A673 (cell line): ENCODE results near the gene EIPR1. TPM values are rescaled to one million over a fixed set of nuclear protein-coding genes. Genes with fewer than 3 reads are reported as not detected.

Source experiments
- BruUV-seq: library from RNA; stranded (reverse); fragments of 400-500 nt; replicated peaks from 2 replicates; lab custom pipeline; 2021; lab: Mats Ljungman, UMichigan
- CTCF ChIA-PET: fragments of 300-600 bp; sonication (Branson Sonifier 250); formaldehyde crosslinking; loops from one replicate; lab custom pipeline; 2022; ENCODE audit warnings: antibody characterized with exemption; lab: Charles Lee
- POLR2A ChIA-PET: fragments of 300-600 bp; sonication (Branson Sonifier 250); formaldehyde crosslinking; loops from one replicate; lab custom pipeline; 2022; ENCODE audit warnings: antibody characterized with exemption; ENCODE audit not compliant: low non-redundant PET; lab: Charles Lee
- DNase-seq: peaks from one replicate; pipeline ENCODE4 v3.0.0-alpha.2; 2015; ENCODE audit warnings: low spot score
- H3K27ac ChIP-seq: fragments of 200-600 bp; sonication (generic); 2 replicates; pipeline ENCODE4 v1.5.1; 2016; ENCODE audit warnings: mixed run types, low read depth, mild to moderate bottlenecking, mixed read lengths, antibody characterized with exemption, low read length; ENCODE audit not compliant: poor library complexity, severe bottlenecking
- H3K27me3 ChIP-seq: fragments of 200-600 bp; sonication (generic); replicated peaks from 2 replicates; pipeline ENCODE4 v1.6.1; 2017; ENCODE audit warnings: mixed run types, low read depth, mild to moderate bottlenecking, mixed read lengths, antibody characterized with exemption, low read length; ENCODE audit not compliant: insufficient read depth, poor library complexity
- H3K36me3 ChIP-seq: fragments of 200-600 bp; sonication (generic); 2 replicates; pipeline ENCODE4 v1.6.1; 2016; ENCODE audit warnings: mixed run types, mild to moderate bottlenecking, mixed read lengths, antibody characterized with exemption, low read length; ENCODE audit not compliant: insufficient read depth, poor library complexity, severe bottlenecking
- H3K4me1 ChIP-seq: fragments of 200-600 bp; sonication (generic); 2 replicates; pipeline ENCODE4 v1.6.1; 2017; ENCODE audit warnings: mixed run types, mild to moderate bottlenecking, mixed read lengths, antibody characterized with exemption, low read length; ENCODE audit not compliant: insufficient read depth, poor library complexity, severe bottlenecking
- H3K4me3 ChIP-seq: fragments of 200-600 bp; sonication (generic); 2 replicates; pipeline ENCODE4 v1.5.1; 2016; ENCODE audit warnings: low read depth, mixed run types, mild to moderate bottlenecking, mixed read lengths, low read length; ENCODE audit not compliant: poor library complexity, severe bottlenecking
- H3K9me3 ChIP-seq: fragments of 200-600 bp; sonication (generic); 2 replicates; pipeline ENCODE4 v1.6.1; 2016; ENCODE audit warnings: mixed run types, low read depth, mild to moderate bottlenecking, mixed read lengths, antibody characterized with exemption, low read length; ENCODE audit not compliant: poor library complexity, severe bottlenecking
- EZH2 ChIP-seq: fragments of 200-600 bp; sonication (generic); IDR thresholded peaks from 2 replicates; pipeline ENCODE4 v1.6.1; 2017; ENCODE audit warnings: borderline replicate concordance, low read depth, mild to moderate bottlenecking, mixed read lengths, antibody characterized with exemption, low read length; ENCODE audit not compliant: poor library complexity, severe bottlenecking
- intact Hi-C: fragments of 100-400 bp; cut with micrococcal nuclease; formaldehyde crosslinking; loops from one replicate; pipeline ENCODE4 v1.10.0; 2022; ENCODE audit not compliant: unreplicated experiment
- total RNA-seq: library from RNA; stranded (reverse); gene quantifications from 2 replicates; pipeline ENCODE4 v1.2.3, GENCODE V29; 2021
- TF ChIP-seq, protein P1 (sequence below): fragments of 300-800, 200-600 bp; sonication (generic); conservative IDR thresholded peaks from 2 replicates; pipeline ENCODE4 v1.5.1; 2017; ENCODE audit warnings: low read depth, mild to moderate bottlenecking, antibody characterized with exemption, low read length, moderate library complexity, mixed read lengths

EIPR1 gene
- total RNA-seq, 1 experiment from 2014 or later, result 37.0 TPM

DNA sequence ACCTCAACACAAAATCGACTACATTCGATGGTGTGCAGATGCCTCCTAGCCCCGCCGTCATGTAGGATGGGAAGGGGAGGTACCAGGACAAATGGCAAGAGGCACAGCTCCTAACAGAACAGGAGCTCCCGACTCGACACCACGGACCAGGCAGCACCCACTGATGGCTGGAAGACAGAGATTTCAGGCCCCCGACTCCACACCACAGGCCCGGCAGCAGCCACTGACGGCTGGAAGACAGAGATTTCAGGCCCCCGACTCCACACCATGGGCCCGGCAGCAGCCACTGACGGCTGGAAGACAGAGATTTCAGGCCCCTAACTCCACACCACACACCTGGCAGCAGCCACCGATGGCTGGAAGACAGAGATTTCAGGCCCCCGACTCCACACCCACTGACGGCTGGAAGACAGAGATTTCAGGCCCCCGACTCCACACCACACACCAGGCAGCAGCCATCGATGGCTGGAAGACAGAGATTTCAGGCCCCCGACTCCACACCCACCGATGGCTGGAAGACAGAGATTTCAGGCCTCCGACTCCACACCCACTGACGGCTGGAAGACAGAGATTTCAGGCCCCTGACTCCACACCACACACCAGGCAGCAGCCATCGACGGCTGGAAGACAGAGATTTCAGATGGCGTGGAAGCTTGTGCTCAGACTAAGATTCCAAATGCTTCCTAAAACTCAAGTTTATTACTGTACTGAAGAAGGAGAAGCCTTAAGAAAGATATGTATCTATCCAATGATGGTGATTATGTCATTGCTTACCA lies 135.5 kb downstream of the EIPR1 start:
- DNase-seq, result no peak
- BruUV-seq, result no TSS peak
- intact Hi-C loops, result no loop called here
- Histone ChIP-seq H3K27ac (no peak overlapping the region), H3K27me3 (no peaks in the 10 kb centered on the region), H3K4me1 (no peaks in the 10 kb centered on the region), H3K4me3 (no peak overlapping the region), H3K36me3 (no peaks in the 10 kb centered on the region), H3K9me3 (no peaks in the 10 kb centered on the region)
- no peak for TF ChIP-seq EZH2
- TF ChIP-seq, protein P1, sequence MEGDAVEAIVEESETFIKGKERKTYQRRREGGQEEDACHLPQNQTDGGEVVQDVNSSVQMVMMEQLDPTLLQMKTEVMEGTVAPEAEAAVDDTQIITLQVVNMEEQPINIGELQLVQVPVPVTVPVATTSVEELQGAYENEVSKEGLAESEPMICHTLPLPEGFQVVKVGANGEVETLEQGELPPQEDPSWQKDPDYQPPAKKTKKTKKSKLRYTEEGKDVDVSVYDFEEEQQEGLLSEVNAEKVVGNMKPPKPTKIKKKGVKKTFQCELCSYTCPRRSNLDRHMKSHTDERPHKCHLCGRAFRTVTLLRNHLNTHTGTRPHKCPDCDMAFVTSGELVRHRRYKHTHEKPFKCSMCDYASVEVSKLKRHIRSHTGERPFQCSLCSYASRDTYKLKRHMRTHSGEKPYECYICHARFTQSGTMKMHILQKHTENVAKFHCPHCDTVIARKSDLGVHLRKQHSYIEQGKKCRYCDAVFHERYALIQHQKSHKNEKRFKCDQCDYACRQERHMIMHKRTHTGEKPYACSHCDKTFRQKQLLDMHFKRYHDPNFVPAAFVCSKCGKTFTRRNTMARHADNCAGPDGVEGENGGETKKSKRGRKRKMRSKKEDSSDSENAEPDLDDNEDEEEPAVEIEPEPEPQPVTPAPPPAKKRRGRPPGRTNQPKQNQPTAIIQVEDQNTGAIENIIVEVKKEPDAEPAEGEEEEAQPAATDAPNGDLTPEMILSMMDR, result no peak
- ChIA-PET CTCF (interaction anchor here (0.6 kb wide), 1 partner anchor 186 kb away, joined by 4 read pairs; no protein-coding TSS in a partner anchor), POLR2A (no interaction called here)

DNA sequence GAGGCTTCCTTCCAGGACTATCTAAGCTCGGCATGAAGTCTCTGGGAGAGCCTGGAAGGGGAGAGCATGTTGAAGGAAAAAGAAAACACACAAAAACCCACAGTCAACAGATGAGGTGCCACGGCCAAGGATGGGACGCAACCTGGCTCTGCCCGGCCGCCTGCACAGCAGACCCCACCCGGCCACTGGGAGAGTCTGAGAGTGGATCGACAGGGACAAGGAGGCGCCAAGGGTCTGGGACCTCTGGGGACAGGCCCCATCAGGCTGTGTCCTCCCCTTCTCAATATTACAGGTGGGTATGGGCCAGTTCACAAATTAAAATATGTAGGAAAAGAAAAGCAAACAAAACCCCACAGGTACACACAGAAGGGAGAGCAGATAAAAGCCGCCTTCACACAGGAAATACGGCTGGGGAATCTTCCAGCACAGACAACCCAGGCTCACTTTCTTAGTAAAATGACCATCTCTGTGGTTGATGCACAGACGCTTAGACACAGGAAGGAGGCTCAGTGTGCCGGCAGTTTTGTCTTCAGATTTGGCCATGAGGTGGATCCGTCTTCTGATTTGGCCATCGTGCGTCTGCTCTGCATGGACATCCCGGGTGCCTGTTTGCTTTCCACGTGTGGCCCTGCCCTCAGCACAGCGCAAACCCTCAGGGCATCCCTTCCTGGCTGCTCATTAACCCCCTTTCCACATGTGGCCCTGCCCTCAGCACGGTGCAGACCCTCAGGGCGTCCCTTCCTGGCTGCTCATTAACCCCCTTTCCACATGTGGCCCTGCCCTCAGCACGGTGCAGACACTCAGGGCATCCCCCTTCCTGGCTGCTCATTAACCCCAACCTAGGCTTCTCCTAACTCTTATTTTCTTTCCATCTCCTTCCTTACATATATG lies 138.4 kb downstream of the EIPR1 start:
- no peaks in the 10 kb centered on the region for H3K36me3 ChIP-seq
- TF ChIP-seq, protein P1, result no peak
- TF ChIP-seq EZH2, result no peak
- no peaks in the 10 kb centered on the region for H3K27me3 ChIP-seq
- ChIA-PET CTCF (no interaction called here), POLR2A (no interaction called here)
- H3K27ac ChIP-seq, result no peak overlapping the region
- no peak overlapping the region for H3K4me3 ChIP-seq
- no TSS peak for BruUV-seq
- intact Hi-C loops, result no loop called here
- no peak for DNase-seq
- no peaks in the 10 kb centered on the region for H3K9me3 ChIP-seq
- no peaks in the 10 kb centered on the region for H3K4me1 ChIP-seq

DNA sequence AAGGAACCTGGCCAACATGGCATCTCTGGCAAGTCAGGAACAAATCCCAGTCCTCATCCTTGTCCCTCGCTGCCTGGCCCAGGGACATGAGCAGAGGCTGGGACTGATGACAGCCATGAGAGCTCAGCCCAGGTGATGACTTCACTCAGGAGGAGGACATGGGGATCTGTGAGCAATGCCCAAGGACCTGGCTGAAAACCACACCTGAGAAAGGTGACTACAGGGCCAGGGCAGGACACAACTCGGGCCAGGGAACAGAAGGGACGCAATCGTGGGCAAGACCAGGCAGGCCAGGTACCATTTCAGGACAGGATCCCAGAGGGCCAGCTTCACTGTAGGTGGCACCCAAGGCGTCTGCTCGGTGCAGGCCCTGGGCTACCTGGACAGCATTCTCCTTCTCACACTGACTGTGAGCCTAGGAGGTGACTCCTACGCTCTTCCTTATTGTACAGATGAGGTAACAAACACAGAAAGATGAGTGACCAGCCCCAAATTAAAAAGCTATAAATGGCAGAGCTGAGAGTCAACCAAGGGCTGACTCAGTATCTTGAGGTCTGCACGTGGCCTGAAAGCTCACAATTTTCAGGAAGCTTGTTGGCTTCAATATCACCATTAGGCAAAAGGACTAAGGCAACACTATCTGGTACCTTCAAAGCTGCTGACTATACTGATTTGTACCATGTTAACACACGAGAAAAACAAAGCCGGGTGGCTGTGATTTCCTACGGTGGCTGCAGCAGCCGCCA lies 141.1 kb downstream of the EIPR1 start:
- ChIA-PET CTCF (no interaction called here), POLR2A (no interaction called here)
- TF ChIP-seq, protein P1, result no peak
- no peak for TF ChIP-seq EZH2
- no peak for DNase-seq
- intact Hi-C loops, result no loop called here
- Histone ChIP-seq H3K4me3 (no peak overlapping the region), H3K27me3 (no peaks in the 10 kb centered on the region), H3K4me1 (no peaks in the 10 kb centered on the region), H3K36me3 (no peaks in the 10 kb centered on the region), H3K27ac (no peak overlapping the region), H3K9me3 (no peaks in the 10 kb centered on the region)
- no TSS peak for BruUV-seq
